GM12892 (cell line): ENCODE results near the gene TBX2.

ENCODE experiments used
- DNase-seq: peaks from one replicate; pipeline ENCODE4 v3.0.0; 2011; ENCODE audit not compliant: insufficient read length
- FAIRE-seq: peaks from 2 replicates; lab custom pipeline; 2011; peaks lifted over from hg19 to GRCh38; lab: Jason Lieb, UNC
- POLR2A ChIP-seq: IDR thresholded peaks from 2 replicates; pipeline ENCODE4 v1.6.1; 2011; ENCODE audit warnings: low read depth, low read length, control low read depth
- POLR2AphosphoS5 ChIP-seq: IDR thresholded peaks from 2 replicates; pipeline ENCODE4 v1.6.1; 2011; ENCODE audit warnings: low read depth, low read length, control low read depth
- TAF1 ChIP-seq: IDR thresholded peaks from 2 replicates; pipeline ENCODE4 v1.6.1; 2011; ENCODE audit warnings: low read depth, mild to moderate bottlenecking, control low read depth, low read length, borderline replicate concordance

Gene TBX2

DNA sequence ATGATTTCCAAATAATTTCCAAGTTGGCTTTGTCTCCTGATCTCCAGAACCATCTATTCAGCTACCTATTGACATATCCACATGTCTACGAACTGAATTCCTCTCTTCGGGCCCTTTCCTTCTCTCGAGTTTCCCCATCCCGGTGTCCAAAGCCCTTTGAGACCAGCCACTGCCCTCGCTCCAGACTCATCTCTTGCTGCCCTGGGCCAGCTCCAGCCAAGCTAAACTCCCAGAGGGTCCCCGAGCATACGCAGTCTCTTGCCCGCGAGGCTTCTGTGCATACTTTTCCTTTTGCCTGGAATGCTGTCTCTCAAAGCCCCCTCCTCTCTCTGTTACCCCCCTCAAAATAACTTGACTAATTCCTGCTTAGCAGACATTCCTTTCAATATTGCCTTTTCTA, 27.2 kb upstream of the TBX2 start:
- FAIRE-seq = no peak

GRCh38 chr17:61376931-61377838, 22.5 kb upstream of the TBX2 start:
- DNase-seq (no peak), FAIRE-seq (no peak)
- TF ChIP-seq TAF1 (no peak), POLR2AphosphoS5 (no peak), POLR2A (no peak)

More for the DNA sequence above, 27.2 kb upstream of the TBX2 start:
- TF ChIP-seq POLR2A = no peak
- no peak for TF ChIP-seq POLR2AphosphoS5
- no peak for TF ChIP-seq TAF1
- no peak for DNase-seq

- no peak for TF ChIP-seq TAF1
- no peak for TF ChIP-seq POLR2A
- no peak for DNase-seq
- no peak for FAIRE-seq
Observed at GRCh38 chr17:61378658-61379456, 20.8 kb upstream of the TBX2 start.

GRCh38 chr17:61379457-61380216, 20.0 kb upstream of the TBX2 start:
- no peak for FAIRE-seq
- TF ChIP-seq TAF1 = no peak
- no peak for TF ChIP-seq POLR2AphosphoS5
- no peak for TF ChIP-seq POLR2A
- no peak for DNase-seq

DNA sequence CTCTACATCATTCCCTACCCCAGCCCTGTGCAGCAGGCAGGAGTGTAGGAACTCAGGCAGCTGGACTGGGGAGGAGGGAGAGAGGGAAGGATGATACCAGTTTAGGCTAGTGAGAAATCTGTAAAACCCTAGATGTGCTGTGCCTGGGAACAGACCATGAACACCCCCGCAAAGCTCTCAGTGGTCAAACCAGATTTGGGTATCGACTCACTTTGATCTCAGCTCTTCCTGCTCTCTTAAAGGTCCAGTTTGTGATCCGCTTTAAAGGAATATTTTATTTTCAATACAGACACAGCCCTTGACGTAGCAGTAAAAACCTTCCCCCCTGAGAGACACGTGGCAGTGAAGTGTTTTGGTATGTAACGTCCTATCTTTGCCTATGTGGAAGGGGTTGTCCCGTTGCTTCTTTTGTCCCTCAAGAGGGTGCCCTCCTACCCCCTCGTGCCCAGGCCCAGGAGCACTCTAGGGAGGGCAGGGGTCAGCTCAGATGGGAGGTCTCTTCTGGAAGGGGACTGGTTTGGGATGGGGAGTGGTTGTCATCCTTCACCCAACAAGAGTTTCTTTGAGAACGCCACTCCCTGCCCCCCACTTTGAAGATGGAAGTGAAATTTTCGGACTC, 19.3 kb upstream of the TBX2 start:
- FAIRE-seq (peak; percentile 27), DNase-seq (no peak)
- TF ChIP-seq POLR2A = no peak
- no peak for TF ChIP-seq TAF1
- TF ChIP-seq POLR2AphosphoS5 = no peak

GRCh38 chr17:61380836-61381525, 18.7 kb upstream of the TBX2 start:
- no peak for TF ChIP-seq POLR2AphosphoS5
- no peak for TF ChIP-seq POLR2A
- TF ChIP-seq TAF1 = no peak
- DNase-seq (no peak), FAIRE-seq (no peak)

GRCh38 chr17:61381537-61381936, 18.1 kb upstream of the TBX2 start:
- FAIRE-seq (no peak), DNase-seq (no peak)
- TF ChIP-seq POLR2A (no peak), TAF1 (no peak), POLR2AphosphoS5 (no peak)

DNA sequence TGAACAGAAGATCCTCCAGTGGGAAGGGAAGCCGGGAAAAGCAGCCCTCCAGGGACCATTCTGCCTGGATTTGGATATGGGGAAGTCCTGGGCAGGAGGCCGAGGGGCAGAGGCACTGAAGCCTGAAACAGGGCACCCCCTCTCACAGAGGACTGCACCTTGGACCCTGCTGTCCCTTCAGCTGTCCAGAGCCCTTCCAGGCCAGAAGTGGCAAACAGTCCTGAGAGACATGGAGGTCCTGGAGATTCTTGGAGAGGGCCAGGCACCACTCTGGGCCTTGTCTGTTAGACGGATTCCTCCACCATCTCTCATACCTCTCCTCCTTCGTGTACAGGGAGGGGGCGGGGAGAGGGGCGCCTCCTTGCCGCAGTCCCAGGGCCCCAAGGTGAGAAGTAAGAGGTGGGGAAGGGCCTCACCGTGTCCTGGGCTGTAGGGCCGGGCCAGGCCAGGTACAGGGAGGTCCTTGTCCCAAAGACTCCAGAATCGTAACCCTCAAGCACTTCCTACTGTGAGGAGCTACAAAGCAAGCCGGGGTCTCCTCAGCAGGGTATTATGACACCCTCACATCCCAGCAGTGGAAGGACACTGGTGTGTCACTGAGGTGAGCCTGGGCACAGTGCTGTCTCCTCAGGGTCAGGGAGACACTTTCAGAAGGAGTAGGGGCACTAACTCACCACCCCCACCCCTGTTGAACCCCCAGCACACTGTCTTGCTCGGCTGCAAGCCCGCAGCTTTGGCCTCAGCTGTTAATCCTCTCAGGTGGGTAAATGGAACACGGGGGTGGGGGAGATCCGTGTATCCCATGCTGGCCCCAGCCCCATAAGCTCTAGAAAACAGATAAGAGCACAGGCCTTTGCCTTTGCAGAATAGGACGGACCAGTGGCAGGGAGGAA, 16.6 kb upstream of the TBX2 start:
- FAIRE-seq (no peak), DNase-seq (no peak)
- TF ChIP-seq POLR2A = no peak
- no peak for TF ChIP-seq TAF1
- no peak for TF ChIP-seq POLR2AphosphoS5

- no peak for TF ChIP-seq TAF1
- TF ChIP-seq POLR2AphosphoS5 = no peak
- TF ChIP-seq POLR2A = no peak
- no peak for DNase-seq
- FAIRE-seq = no peak
Observed at GRCh38 chr17:61383689-61384201, 15.9 kb upstream of the TBX2 start.

DNA sequence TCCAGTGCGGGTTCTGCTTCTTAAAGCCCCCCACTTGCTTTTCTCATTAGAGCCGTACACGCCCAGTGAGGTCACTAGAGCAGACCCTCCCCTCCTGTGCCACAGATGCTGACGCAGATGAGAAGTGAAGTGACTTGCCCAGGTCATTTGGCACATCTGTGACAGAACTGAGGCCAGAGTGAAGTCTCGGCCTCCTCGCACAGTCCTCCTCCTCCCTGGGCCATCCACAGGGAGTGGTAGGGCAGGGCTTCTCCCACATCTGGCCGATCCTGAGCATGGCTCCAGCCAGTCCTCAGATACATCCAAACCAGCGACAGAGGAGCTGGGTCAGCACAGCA, 15.3 kb upstream of the TBX2 start:
- DNase-seq (no peak), FAIRE-seq (no peak)
- TF ChIP-seq POLR2A (no peak), TAF1 (no peak), POLR2AphosphoS5 (no peak)
